Measurements from ENCODE around the gene MAP4K4.
"Not testable (repeated sequence)": the region's sequence is repeated elsewhere in the genome, so short reads cannot be mapped to it uniquely, and the experiment has no call there.

The MAP4K4 gene

DNA sequence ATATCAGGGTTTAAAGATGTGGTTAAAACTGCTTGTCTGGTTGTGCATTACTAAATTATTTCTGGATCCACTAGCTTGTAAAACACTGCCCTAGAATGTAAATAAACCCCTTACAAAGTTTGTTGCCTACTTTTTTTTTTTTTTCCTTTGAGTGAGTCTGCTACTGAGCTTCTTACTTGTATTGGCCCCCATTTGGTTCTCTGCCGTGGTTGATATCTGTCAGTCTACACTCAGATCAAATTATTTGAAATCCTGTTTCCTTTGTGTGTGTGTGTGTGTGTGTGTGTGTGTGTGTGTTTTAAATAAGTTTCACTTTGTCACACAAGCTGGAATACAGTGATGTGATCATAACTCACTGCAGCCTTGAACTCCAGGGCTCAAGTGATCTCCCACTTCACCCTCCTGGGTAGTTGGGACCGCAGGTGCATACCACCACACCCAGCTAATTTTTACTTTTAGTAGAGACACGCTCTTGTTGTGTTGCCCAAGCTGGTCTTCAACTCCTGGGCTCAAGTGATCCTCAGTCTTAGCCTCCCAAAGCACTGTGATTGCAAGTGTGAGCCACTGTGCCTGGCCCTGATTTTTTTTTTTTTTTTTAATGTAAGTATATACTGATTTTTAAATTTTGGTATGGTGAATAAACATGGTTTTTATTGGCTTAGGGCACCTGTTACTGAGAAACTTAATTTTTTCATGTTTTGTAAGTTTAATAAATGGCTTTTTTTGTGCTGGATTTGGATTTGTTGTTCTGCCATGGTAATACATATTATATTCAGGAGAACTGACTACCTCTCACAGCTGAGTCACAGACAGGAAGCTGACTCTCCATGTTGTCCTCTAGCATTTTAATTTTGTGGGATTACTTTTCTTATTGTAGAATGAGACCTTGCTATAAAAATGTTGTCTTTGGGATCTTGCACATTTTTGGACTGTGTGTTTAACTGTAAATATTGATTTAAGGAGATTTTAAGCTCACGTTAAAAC is 48.5 kb downstream of the MAP4K4 start:
- DNase-seq: no peak

DNA sequence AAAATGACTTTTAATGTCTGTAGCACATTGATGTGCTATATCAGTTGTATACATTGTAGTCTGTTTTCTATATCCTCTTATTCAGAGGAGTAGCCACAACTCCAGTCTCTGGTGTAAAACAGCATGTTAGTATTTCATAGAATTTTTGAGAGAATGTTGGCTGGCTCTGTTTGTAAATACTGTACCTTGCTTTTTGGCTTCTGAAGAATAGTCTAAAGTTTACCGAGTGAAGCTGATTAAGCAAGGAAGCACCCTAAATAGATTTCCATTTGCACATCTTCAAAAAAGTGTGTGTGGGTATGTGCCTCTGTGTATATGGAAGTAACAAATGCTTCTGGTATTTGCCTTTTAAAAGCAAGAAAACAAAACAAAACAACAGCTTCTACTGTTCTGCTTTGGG is 50.5 kb downstream of the MAP4K4 start:
- DNase-seq: no peak

DNA sequence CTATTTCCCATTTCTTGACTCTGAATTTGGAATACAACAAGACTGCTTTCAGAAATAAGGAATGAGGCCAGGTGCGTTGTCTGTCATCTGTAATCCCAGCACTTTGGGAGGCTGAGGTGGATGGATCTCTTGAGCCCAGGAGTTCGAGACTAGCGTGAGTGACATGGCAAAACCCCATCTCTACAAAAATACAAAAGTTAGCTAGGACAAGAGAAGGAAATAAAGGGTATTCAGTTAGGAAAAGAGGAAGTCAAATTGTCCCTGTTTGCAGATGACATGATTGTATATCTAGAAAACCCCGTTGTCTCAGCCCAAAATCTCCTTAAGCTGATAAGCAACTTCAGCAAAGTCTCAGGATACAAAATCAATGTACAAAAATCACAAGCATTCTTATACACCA is 51.0 kb downstream of the MAP4K4 start:
- not testable (repeated sequence) for DNase-seq

DNA sequence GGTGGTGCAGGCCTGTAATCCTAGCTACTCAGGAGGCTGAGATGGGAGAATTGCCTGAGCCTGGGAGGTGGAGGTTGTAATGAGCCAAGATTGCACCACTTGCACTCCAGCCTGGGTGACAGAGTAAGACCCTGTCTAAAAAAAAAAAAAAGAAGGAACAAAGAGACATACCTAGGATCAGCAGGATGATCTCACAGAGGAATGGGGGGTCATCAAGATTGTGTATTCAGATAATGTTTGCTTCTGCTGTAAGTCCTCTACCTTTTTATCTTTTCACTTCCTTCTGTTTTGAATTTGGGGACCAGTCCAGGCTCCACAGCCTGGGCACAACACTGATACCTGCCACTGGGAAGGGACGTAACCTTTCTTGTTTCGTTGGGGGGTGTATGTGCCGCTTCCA is 53.2 kb downstream of the MAP4K4 start:
- no peak for DNase-seq

DNA sequence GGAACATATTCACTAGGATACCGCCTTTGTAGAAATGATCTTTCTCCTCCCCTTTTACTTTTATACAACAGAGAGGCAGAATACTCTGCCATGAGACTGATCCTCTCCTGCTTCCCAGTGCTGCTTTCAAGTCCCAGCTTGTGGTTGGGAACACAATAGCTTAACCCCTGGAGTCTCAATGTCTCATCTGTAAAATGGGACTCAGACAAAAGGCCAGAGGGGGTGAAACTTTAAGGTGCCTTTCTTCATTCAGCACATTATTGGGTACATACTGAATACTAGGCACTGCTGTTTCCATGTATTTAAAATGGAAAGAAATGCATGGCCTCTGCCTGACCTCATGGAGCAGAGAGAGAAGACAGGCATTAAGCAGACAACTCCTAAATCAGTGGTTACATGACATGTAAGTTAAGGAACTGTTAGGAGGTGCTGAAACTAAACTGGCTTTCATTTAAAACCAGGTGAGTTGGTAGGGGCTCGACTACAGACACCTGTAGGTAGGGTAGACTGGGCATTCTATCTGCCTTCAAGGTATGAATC is 53.8 kb downstream of the MAP4K4 start:
- no peak for DNase-seq

DNA sequence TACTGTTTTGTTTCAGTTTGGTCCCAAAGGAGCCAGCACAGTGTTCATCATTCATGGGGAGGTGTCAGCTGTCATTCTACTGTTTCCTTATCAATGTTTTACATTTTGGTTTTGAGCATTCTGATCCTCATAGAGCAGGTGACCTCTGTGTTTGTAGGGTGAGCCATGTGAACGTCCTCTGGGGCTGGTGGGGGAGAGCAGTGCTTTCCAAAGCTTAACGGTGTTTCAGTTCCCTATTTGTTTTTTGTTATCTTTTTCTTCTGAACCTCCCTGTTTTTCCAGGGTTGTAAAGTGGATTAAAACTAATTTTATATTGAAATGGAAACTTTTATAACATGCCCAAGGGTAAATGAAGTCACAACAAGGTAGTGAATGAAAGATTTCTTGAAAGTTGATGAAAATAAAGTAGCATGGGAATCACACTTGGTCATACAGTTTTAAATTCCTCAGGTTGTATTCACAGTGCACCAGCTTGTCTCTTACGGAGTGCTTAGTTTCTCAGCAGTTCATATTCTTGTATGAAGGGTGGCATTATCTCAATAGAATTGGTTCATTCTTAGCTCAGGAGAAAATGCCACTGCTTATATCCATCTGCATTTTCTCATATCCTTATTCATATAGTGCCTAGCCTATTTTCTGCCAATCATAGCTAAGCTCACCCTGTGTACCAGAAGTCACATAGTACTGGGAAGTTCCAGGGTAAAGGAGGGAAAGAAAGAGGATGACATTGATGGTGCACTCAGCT is 54.5 kb downstream of the MAP4K4 start:
- no peak for DNase-seq

DNA sequence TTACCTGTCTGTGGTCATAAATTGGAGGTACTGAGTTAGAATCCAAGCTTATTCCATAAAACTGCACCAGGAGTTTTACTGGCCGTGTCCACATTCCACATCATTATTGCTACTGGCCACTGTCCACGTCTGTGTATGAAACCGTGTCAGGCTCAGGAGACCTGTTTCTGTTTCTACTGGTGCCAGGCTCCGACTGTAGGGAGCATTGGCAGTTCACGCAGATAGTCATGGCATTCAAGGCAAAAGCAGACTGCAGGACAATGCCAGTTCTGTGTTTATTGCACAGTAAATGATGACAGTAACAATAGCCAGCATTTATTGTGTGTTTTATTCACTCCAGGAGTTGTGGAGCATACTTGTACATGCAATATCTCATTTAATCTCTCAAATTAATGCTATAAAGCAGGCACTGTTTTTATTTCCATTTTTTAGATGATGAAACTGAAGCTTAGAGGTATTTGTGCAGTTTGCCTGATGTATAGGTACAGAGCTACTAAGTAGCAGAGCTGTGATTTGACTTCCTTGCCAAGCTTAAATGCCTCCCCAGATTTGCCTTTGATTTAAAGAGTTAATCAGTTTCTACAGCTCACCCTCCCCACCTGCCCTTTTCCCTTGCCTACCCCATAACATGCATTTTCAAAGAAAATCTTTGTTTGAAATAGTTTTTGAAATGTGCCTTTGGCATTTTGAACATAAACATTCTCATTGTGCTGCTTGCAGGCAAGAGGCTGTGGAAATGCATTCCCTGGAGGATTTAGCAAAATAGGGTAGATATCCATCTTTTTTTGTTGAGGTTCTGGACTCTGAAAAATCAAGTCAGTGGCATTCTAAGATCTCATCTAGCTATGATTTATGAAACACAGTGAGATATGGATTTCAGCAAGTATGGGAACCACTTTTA is 55.5 kb downstream of the MAP4K4 start:
- DNase-seq: no peak

DNA sequence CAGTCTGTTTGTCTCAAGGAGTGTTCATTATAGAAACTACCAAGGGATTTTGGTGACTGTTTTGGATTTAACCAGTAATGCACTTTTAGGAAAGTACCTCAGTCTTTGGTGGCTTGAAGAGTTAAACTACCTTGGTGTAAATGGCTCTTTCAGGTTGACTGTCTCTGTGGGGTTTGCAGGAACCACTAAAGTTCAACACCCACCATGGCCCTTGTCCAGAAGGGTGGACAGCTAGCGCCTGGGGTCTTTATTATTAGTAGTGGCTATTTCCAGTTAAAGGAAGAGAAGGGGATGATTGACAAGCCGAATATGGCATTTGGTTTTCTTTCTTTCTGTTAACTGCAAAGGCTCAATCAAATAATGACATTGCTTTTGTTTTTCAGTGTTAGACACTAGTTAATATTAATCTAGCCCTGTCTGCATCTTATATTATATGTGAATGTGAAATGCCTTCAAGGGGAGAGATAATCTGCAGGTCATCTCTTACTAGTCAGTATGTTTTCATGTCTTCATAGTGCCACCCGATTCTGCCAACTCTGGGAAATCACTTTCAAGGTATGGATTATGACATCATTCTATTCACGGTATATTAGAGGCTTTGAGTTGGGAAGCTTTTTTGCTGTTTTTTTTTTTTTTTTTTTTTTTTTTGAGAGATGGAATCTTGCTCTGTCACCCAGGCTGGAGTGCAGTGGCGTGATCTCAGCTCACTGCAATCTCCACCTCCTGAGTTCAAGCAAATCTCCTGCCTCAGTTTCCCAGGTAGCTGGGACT is 56.4 kb downstream of the MAP4K4 start:
- no peak for DNase-seq

DNA sequence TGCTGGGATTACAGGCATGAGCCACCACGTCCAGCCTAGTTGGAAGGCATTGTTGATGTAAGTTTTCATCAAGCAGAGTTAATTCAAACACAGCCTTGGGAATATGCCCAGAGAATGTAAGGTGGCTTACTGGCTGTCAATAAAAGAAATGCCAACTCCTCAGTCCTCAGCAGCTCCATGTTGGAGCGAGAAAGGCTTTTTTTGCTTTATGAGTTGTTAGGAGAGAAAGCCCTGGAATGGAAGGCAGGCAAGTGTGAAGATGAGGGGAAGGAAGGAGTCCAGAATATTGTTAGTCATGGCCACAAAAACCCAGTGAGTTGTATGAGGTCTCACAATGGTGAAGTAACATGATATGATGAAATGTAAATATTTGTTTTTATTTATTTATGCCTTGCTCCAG is 57.1 kb downstream of the MAP4K4 start:
- DNase-seq: no peak

DNA sequence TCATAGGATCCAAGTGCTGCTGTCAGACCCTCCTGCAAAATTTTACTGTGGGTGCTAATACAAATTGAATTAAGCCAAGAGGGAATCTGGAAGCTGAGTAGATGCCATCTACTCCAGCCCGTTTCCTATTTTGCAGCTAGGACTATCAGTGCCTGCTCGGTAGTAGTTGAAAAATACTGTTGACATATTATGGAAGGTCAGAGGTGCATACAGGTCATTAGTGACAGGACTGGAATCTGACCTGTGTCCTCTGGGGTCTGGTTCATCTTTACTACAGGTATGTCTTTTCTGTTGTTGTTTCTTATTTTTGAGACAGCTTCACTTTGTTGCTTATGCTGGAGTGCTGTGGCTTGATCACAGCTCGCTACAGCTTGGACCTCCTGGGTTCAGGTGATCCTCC is 58.8 kb downstream of the MAP4K4 start:
- DNase-seq: no peak

DNA sequence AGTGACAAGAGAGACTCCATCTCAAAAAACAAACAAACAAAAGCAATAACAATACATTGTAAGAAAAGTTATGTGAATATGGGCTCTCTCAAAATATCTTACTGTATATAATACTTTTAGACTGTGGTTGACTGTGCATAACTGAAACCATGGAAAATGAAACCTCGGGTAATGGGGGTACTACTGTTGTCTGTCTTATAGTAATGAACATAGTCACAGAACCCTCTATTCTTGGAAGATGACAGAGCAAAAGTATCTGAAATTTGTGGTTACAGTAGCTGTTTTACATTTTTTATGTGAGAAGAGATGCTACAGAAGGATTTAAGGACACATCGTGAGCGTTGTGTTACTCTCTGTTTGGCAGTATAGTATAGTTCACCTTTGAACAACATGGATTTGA is 60.5 kb downstream of the MAP4K4 start:
- no peak for DNase-seq

DNA sequence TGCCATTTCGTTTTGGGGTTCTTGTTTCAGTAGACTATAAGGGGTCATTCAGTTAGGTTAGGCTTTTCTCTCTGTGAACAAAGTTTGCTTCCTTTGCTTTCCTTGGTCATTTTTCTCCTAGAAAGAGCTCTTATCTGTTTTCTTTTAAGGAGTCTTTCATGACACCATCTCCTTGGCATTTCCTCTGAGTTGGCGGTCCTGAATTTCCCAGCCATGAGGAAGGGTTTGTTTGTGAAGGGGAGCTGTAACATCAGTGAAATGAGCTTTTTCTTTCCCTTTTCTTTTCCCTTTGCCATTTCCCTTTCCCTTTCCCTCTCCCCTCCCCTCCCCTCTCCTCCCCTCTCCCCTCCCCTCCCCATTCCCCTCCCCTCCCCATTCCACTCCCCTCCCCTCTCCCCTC is 61.7 kb downstream of the MAP4K4 start:
- no peak for DNase-seq

DNA sequence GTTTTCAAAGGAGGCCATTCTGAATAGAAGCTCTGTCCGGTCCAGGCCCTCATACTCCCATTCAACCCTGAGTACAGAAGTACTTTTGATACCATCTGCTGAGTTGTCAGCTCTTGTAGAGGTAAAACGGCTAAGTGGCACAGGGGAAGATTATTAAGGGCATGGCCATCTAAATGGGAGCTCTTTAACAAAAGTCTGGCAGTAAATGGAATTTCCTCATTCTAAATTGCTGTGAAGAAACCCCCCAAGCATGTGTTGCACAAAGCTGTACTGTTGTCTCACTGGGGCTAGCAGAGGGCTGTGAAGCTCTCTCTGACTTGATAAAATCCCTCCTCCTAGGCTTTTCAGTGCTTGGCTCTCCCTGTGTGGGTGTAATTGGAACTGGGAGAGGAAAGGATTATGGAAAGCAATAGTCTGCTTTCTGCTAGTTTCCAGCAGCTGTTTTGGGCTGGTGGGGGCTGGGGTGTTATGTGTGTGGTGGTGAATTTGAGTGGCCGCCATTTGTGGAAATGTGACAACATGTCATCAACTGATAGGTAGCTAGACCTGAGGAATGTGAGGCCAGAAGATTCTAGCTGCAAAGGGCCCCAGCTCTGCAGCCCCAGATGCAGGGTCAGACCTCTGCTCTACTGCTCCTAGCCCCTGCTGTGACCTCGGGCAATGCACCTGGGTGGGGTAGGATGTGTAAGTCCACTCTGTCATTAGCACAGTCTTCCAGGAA is 65.1 kb downstream of the MAP4K4 start:
- no peak for DNase-seq

DNA sequence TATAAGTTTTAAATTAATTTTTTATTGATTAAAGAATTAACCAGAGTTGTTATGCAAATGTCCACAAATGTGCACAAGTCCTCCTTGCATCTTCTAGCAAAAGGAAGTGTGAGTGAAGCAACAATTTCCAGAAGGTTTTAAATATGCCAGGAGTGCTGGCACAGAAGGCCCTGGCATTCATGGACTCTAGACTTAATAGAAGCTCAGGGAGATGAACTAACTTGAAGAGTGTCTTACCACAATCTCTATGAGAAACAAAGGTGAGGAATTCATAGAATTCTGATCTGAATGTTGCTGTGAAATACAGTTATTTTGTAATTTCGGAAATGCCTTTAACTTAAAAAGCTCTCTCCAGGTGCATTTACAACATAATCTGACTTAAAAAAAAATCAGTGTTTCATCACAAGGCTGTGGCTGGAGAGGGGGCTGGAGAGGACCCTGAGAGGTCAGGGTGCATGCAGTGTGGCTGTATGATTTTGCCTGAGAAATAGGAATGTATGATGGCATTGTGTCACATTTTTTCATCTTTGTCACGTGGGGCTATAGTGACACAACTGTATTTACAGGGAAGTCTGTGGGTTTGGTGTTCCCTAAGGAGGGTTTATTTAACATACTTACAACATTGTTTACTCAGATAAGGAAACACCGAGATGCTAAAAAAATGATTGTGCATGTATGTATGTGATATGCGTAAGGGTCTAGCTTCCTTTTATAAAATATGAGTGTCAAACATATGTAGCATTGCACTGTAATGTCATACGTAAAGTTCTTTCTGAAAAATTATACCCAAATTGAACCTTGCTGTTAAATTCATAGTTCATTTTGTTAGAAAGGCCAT is 66.2 kb downstream of the MAP4K4 start:
- DNase-seq: no peak

DNA sequence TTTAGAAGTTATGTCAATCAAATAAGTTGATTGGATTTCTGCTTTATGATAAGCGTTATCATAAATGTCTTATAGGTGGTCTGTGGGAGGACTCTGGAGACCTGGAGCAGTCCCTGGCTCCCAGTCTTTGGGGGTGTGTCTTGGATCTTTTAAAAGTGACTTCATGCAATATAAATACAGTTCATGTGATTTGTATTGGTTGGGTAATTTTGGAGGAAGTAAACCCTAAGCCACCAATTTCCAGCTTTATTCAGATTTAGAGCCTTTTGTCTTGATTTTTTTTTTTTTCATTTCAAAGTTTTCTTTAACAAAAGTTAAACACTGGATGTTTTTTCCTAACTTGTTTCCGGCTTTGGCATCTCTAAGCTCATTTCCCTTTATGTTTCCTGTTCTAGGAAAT is 68.8 kb downstream of the MAP4K4 start:
- DNase-seq: no peak

DNA sequence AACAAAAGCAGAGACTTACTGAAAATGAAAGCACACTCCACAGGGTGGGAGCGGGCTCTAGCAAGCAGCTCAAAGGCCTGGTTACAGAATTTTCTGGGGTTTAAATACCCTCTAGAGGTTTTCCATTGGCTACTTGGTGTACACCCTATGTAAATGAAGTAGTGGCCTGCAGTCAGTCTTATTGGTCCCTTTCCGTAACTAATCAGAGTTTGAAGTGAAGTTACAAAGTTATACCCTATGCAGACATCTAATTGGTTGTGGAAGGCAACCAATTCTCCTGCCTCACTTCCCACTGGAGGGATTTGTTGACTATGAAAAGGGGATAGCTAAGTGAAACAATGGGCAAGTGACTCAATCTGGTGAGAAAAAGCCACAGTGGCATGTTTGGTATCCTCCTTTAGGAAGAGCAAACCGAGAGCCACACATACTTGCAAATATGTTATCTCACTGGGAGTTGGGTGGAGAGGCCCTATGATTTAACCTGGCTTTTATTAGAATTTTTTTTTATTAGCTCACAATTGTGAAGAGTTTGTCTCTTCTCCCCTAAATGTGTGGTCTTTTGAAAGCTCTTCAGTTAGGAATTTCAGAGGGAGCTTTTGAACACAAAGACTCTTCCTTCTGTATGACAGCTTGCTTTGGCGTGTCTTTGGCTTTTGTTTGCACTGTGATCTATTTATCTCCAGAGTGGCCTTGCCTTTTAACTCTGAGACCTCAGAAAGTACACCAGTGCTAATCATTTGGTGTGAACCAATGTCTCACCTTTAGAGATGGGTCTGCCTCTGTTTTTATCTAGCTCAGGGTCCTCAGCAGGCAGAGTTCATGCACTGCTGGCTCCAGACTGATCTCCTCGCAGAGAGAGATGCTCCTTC is 69.6 kb downstream of the MAP4K4 start:
- no peak for DNase-seq

DNA sequence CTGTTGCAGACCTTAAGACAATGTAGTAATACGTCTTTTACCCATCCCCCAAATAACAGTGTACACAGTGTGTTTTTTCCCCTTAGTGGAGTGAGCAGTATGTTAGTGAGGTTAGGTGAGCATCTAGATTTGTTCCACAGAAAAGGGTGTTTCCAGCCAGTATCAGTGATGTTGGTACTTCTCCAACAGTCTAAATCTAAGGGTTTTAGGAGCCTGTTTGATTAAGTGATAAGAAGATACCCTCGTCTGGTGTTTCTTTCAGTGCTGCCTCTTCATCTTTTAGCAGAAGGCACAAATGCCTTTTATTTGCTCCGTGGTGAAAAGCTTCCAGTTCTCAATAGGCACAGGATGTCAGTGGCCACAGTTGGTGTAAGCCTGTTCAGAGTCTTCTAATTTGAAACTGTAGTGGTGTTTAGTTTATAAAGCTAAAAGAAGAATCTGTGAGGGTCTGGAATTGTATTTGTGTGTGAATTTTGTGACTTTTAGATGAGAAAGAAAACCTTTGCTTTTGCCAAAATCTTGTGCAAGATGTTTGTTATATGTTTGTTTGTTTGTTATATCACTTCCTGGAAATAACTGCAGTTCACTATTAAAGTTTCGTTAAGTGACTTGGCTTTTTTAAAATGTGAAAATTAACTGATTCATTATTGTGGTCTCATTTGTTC is 71.2 kb downstream of the MAP4K4 start:
- no peak for DNase-seq

DNA sequence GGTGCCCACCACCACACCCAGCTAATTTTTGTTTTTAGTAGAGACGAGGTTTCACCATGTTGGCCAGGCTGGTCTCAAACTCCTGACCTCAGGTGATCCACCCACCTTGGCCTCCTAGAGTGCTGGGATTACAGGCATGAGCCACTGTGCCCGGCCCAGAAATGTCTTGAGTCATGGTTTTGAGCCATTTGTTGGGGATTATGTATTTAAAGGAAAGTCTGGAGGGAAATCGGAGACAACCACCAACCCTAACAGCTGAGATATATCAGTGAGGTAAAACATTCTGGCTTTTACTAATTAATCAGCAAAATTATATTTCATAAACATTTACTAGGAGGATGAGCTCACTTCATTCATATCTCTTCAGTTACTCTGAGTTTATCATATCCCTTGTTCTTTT is 72.2 kb downstream of the MAP4K4 start:
- DNase-seq: not testable (repeated sequence)

DNA sequence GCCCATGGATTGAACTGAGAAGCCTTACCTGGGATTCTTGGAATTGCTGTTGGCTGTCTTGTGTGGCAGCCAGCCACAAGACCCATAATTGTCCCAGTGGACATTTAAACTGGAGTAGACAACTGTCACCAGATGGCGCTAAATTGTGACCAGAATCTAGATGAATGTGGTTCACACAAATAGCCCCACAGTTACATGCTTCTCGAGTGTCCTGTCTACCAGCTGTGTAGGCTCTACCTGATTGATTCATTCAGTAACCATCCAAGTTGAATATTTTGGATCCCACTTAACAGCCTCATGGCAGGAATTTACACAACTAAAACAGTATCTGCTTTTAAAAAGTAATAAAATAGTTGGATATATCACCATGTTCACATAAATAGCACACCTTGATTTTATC is 73.2 kb downstream of the MAP4K4 start:
- DNase-seq: no peak

Data from activated CD4-positive, alpha-beta T cell treated with anti-CD3 and anti-CD28 coated beads, Interleukin-2, amount 50 U/mL, for 1 hour (primary cell).